Muscle layer of colon (tissue), 2 donors: Measurements from ENCODE around the gene SPTBN5.
A peak's percentile ranks its signal among the peaks of the same experiment; 100 is the strongest.

Experiments used
- H3K27ac ChIP-seq: one replicate; pipeline ENCODE4 v1.7.0; 2013; ENCODE audit warnings: low read depth, mild to moderate bottlenecking, low read length, moderate library complexity
- H3K27me3 ChIP-seq, 2 donors: one replicate each; pipeline ENCODE4 v1.7.0; 2013; ENCODE audit warnings: low read length in 2 of 2, mild to moderate bottlenecking in 2 of 2; ENCODE audit not compliant: insufficient read depth in 2 of 2, control insufficient read depth in 1 of 2
- H3K36me3 ChIP-seq: one replicate; pipeline ENCODE4 v1.7.0; 2013; ENCODE audit warnings: mild to moderate bottlenecking, low read length; ENCODE audit not compliant: insufficient read depth
- H3K4me1 ChIP-seq: one replicate; pipeline ENCODE4 v1.7.0; 2013; ENCODE audit warnings: mild to moderate bottlenecking, low read length; ENCODE audit not compliant: insufficient read depth
- H3K4me3 ChIP-seq, 2 donors: one replicate each; pipeline ENCODE4 v1.7.0; 2013; ENCODE audit warnings: low read length in 2 of 2, low read depth in 1 of 2, mild to moderate bottlenecking in 1 of 2, moderate library complexity in 1 of 2
- H3K9ac ChIP-seq: one replicate; pipeline ENCODE4 v1.7.0; 2013; ENCODE audit warnings: low read length
- H3K9me3 ChIP-seq: one replicate; pipeline ENCODE4 v1.7.0; 2013; ENCODE audit warnings: mild to moderate bottlenecking, low read length
- donor health status: abdominal sarcoma.
- donor health status: Adenocarcinoma of cecum.

The SPTBN5 gene

DNA sequence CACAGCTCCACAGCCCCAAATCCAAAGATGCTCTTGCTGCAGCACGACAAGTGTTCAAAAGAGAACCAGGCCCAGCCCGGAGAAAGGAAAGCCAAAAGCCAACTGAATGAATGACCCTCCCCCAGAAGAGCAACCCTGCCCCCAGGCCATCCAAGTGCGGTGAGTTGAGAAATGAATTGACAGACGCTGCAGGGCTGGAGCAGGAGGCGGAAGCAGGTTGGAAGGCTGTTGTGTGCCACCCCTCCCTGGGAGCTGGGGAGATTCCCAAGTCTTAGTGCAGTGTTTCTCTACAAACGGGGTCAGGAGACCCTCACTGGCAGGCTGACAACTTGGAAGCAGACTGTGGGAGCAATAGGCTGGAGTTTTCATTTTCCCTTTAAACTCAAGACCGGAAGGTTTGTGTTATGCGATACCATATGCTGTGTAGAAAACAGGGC lies 3.5 kb upstream of the SPTBN5 start:
- Histone ChIP-seq H3K4me1 (peaks cover 22% of the 10 kb centered on the region), H3K9ac (no peak overlapping the region), H3K27me3 (no peaks in the 10 kb centered on the region), H3K9me3 (no peaks in the 10 kb centered on the region), H3K4me3 (no peak overlapping the region), H3K36me3 (peaks cover 5% of the 10 kb centered on the region), H3K27ac (no peak overlapping the region)

- H3K4me3 ChIP-seq, result no peak overlapping the region
- no peak overlapping the region for H3K27ac ChIP-seq
- H3K4me1 ChIP-seq, result peaks cover 24% of the 10 kb centered on the region
- no peaks in the 10 kb centered on the region for H3K27me3 ChIP-seq
- H3K9me3 ChIP-seq, result no peaks in the 10 kb centered on the region
- no peaks in the 10 kb centered on the region for H3K36me3 ChIP-seq
- no peak overlapping the region for H3K9ac ChIP-seq
Measured at GRCh38 chr15:41896566-41896965, 2.7 kb upstream of the SPTBN5 start.

DNA sequence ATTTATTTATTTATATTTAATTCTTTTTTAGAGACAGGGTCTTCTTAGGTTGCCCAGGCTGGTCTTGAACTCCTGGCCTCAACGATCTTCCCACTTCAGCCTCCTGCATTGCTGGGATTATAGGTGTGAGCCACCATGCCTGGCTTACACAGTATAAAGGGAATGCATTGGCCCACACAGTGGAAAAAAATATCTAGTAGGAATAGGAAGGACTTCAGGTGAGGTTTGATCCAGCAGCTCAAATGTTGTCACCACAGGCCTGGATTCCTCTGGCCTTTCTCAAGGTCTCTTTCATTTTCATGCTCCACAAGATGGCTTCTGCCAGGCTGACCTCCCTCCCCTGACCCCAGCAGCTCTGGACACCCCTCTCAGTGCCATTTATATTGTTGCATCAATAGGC lies 2.1 kb upstream of the SPTBN5 start:
- no peak overlapping the region for H3K9ac ChIP-seq

GRCh38 chr15:41895491-41895890 lies 1.6 kb upstream of the SPTBN5 start:
- Histone ChIP-seq H3K27me3 (no peaks in the 10 kb centered on the region), H3K9me3 (no peaks in the 10 kb centered on the region), H3K36me3 (no peaks in the 10 kb centered on the region), H3K4me1 (peaks cover 24% of the 10 kb centered on the region), H3K4me3 (no peak overlapping the region), H3K27ac (no peak overlapping the region), H3K9ac (no peak overlapping the region)

More for the DNA sequence above, 2.1 kb upstream of the SPTBN5 start:
- peaks cover 24% of the 10 kb centered on the region for H3K4me1 ChIP-seq
- no peak overlapping the region for H3K4me3 ChIP-seq
- H3K27ac ChIP-seq, result no peak overlapping the region
- no peaks in the 10 kb centered on the region for H3K27me3 ChIP-seq
- no peaks in the 10 kb centered on the region for H3K36me3 ChIP-seq
- no peaks in the 10 kb centered on the region for H3K9me3 ChIP-seq

DNA sequence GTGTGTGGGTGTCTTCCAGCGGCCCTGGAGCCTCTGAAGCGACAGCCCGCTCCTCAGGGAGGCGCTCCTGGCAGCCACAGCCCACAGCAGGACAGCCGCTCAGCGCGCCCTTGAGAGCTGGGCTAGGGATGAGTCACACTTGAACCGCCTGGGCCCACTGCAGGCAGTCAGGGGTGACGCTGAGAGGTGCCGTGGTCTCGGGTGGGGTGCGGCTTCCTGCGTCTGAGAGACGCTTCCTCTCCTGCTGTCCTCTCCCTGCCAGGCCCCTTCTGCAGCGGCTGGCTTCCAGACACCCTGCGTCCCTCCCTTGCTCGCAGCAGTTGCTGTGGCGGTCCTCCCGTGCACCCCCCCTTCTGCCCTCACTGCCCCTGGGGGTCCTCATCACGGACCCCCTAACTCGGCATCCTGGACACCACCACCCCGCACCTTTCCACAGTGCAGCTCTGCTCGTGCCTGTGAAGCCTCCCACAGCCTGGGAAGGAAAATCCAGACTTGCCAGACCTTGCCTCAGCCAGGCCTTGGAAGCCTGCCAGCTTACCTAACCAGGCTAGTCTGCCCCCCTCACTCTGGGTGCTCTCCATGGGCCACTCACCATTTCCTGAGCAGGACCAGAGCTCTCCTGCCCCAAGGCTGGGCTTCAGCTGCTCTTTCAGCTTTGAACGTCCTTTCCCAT lies 1.1 kb upstream of the SPTBN5 start:
- H3K36me3 ChIP-seq, result no peaks in the 10 kb centered on the region
- no peak overlapping the region for H3K27ac ChIP-seq
- peak overlapping the region in 1 of 2 donors; percentile 16 for H3K4me3 ChIP-seq
- no peaks in the 10 kb centered on the region for H3K9me3 ChIP-seq
- peaks cover 24% of the 10 kb centered on the region for H3K4me1 ChIP-seq
- H3K9ac ChIP-seq, result no peak overlapping the region
- H3K27me3 ChIP-seq, result no peaks in the 10 kb centered on the region

DNA sequence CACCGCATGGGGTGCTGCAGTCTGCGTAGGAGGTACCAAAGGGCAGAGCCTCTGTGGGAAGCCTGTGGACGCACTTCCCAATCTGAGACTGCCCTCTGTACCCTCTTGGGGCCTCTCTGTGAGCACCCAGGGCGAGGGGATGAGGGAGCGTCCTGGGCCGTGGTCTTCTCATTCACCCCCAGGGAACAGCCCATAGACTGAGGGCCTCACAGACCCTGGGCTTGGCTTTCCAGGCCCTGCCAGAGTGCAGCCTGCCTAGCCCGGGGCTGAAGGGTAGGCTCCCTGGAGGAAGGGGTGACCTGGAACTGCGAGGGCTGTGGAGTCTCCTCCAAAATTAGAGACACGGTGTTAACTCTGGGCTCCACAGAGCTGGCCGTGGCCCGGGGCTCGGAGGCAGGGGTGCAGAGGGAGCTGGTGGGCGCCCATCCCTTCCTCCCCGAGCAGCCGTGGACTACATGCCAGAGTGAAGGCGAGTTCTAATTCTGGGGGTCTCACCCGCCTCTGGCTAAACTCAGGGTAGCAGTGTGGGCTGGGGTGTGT lies 468 bp upstream of the SPTBN5 start:
- no peak overlapping the region for H3K27ac ChIP-seq
- no peaks in the 10 kb centered on the region for H3K36me3 ChIP-seq
- no peak overlapping the region for H3K4me3 ChIP-seq
- H3K9ac ChIP-seq, result no peak overlapping the region
- H3K4me1 ChIP-seq, result peaks cover 24% of the 10 kb centered on the region
- H3K9me3 ChIP-seq, result no peaks in the 10 kb centered on the region
- H3K27me3 ChIP-seq, result no peaks in the 10 kb centered on the region

GRCh38 chr15:41892621-41893421 lies 1.0 kb downstream of the SPTBN5 start:
- Histone ChIP-seq H3K9me3 (no peaks in the 10 kb centered on the region), H3K27ac (no peak overlapping the region), H3K4me3 (no peak overlapping the region), H3K36me3 (no peaks in the 10 kb centered on the region), H3K9ac (no peak overlapping the region), H3K4me1 (peaks cover 24% of the 10 kb centered on the region), H3K27me3 (no peaks in the 10 kb centered on the region)

DNA sequence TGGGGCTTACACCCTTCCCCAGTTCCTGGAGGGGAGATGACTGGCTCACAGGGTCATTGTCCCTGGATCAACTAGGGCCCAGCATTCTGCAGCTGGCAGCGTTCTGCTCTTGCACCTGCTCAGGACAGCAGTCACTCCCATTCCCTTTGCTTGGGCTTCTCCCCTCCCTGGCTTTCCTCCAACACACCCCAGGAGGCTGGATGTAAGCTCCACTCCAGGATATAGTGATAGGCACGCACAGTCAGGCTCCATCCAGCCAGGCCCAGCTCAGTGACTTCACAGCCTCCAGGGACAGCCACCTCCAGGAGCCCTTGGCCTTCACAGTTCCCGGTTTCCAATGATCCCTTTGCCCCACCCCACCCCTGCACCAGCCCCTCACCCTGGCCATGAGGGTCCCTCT lies 1.9 kb downstream of the SPTBN5 start:
- Histone ChIP-seq H3K9me3 (no peaks in the 10 kb centered on the region), H3K4me3 (no peak overlapping the region), H3K36me3 (no peaks in the 10 kb centered on the region), H3K27ac (no peak overlapping the region), H3K4me1 (peaks cover 24% of the 10 kb centered on the region), H3K27me3 (no peaks in the 10 kb centered on the region), H3K9ac (no peak overlapping the region)

- Histone ChIP-seq H3K36me3 (no peaks in the 10 kb centered on the region), H3K27me3 (no peaks in the 10 kb centered on the region), H3K9me3 (no peaks in the 10 kb centered on the region), H3K27ac (no peak overlapping the region), H3K4me3 (no peak overlapping the region), H3K9ac (no peak overlapping the region), H3K4me1 (peaks cover 24% of the 10 kb centered on the region)
Measured at GRCh38 chr15:41891226-41891625, 2.6 kb downstream of the SPTBN5 start.

DNA sequence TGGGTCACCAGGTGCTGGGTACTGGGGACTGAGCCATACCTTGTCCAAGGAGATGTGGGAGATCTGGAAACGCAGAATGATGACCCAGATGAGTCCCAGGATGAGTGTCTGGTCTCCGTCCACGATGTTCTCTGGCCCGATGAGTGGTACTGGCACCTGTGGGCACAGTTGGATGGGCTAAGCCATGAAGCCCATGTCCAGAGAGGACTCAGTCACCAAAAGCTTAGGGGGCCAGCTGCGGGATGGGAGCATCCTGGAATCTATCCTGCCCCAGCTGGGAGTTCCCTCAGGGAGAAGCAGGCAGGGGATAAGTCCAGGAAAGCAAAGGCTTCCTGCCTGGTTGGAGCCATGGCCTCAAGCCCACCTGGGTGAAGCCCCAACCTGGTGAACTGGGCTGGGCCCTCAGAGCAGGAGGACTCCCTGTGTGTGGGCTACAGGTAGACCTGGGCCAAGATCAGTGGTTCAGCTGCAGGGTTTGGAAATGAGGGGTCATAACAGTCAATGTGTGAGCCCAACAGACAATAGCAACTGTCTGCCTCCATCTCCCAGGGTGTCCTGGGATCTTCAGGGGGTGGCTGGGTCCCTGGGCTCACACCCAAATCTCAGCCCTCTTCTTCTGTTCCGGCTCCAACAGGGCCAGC lies 3.7 kb downstream of the SPTBN5 start:
- Histone ChIP-seq H3K4me3 (no peak overlapping the region), H3K36me3 (no peaks in the 10 kb centered on the region), H3K4me1 (peaks cover 23% of the 10 kb centered on the region), H3K9me3 (no peaks in the 10 kb centered on the region), H3K27me3 (no peaks in the 10 kb centered on the region), H3K9ac (no peak overlapping the region), H3K27ac (no peak overlapping the region)

DNA sequence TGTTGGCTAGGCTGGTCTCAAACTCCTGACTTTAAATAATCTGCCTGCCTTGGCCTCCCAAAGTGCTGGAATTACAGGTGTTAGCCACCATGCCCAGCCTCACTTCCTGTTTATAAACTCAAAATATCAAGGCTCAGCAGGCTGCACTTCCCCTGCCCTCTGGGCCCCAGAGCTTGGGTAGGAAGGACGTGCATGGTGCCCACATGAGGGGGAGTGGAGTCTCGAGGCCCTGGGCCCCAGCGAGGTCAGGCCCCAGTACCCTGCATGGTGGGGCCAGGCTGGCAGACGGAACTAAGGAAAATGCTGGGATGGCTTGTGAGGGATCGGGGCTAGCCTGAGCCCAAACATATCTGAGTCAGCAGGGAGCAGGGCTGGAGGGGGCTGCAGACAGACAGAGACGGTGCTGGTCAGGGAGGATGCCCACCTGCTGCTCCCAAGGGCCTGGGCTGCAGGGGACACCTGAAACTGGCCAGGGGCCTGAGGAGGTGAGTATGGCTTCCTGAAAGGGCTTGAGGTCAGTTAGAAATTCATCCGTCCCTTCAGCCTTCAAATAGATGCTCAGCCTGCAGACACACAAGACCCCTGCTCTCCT lies 5.1 kb downstream of the SPTBN5 start:
- H3K4me3 ChIP-seq, result no peak overlapping the region
- H3K9ac ChIP-seq, result no peak overlapping the region
- H3K27ac ChIP-seq, result no peak overlapping the region
- peaks cover 9% of the 10 kb centered on the region for H3K4me1 ChIP-seq
- H3K9me3 ChIP-seq, result no peaks in the 10 kb centered on the region
- no peaks in the 10 kb centered on the region for H3K36me3 ChIP-seq
- H3K27me3 ChIP-seq, result no peaks in the 10 kb centered on the region
